K562 (cell line): ENCODE measurements around the gene XAB2.

Experiments
- CHD2 ChIP-seq: IDR thresholded peaks from 2 replicates; pipeline ENCODE4 v1.6.1; 2011; ENCODE audit warnings: low read depth, low read length
- EHMT2 ChIP-seq: fragments of 450-650 bp; IDR thresholded peaks from 2 replicates; pipeline ENCODE4 v1.6.1; 2018; ENCODE audit warnings: antibody characterized with exemption
- MAFK ChIP-seq: IDR thresholded peaks from 2 replicates; pipeline ENCODE4 v1.6.1; 2011; ENCODE audit warnings: low read length, improper control_type of control experiment
- MTA3 ChIP-seq: fragments of 450-650 bp; formaldehyde crosslinking; IDR thresholded peaks from 2 replicates; pipeline ENCODE4 v1.6.1; 2017; ENCODE audit warnings: mild to moderate bottlenecking, borderline replicate concordance
- POLR2A ChIP-seq: fragments of 450-650 bp; conservative IDR thresholded peaks from 2 replicates; pipeline ENCODE4 v1.6.1; 2016
- RBM34 ChIP-seq: fragments of 200-400 bp; formaldehyde crosslinking; IDR thresholded peaks from 2 replicates; pipeline ENCODE4 v1.6.1; 2018; ENCODE audit warnings: low read length, borderline replicate concordance; ENCODE audit not compliant: insufficient read depth
- SIX5 ChIP-seq, 2 experiments: IDR thresholded peaks; 2 replicates each; pipeline ENCODE4 v1.6.1; 2011; ENCODE audit warnings: low read length in 2 of 2, borderline replicate concordance in 1 of 2, low read depth in 1 of 2, mild to moderate bottlenecking in 1 of 2, moderate library complexity in 1 of 2; ENCODE audit not compliant: insufficient read depth in 1 of 2
- SMARCB1 ChIP-seq: IDR thresholded peaks from 2 replicates; pipeline ENCODE4 v1.6.1; 2011; ENCODE audit warnings: improper control_type of control experiment, low read depth; ENCODE audit not compliant: insufficient read length
- ZBTB7A ChIP-seq: IDR thresholded peaks from 2 replicates; pipeline ENCODE4 v1.6.1; 2011; ENCODE audit warnings: low read depth, mild to moderate bottlenecking, low read length, moderate library complexity, borderline replicate concordance; ENCODE audit not compliant: control insufficient read depth
- ZNF316 ChIP-seq: fragments of 450-650 bp; IDR thresholded peaks from 2 replicates; pipeline ENCODE4 v1.6.1; 2016
- TF ChIP-seq, protein P1 (sequence below), 3 experiments: IDR thresholded peaks in 2 of 3; conservative IDR thresholded peaks in 1 of 3; 2 replicates each; pipeline ENCODE4 v1.5.1; 2011 to 2012; ENCODE audit warnings: low read length in 3 of 3, mild to moderate bottlenecking in 3 of 3, control low read depth in 2 of 3, improper control_type of control experiment in 1 of 3, inconsistent platforms in 1 of 3, low read depth in 1 of 3, mixed read lengths in 1 of 3, moderate library complexity in 1 of 3; ENCODE audit not compliant: insufficient read depth in 2 of 3
- TF ChIP-seq, protein P2 (sequence below): fragments of 450-650 bp; IDR thresholded peaks from 2 replicates; pipeline ENCODE4 v1.6.1; 2017; ENCODE audit warnings: mild to moderate bottlenecking, moderate library complexity

DNA sequence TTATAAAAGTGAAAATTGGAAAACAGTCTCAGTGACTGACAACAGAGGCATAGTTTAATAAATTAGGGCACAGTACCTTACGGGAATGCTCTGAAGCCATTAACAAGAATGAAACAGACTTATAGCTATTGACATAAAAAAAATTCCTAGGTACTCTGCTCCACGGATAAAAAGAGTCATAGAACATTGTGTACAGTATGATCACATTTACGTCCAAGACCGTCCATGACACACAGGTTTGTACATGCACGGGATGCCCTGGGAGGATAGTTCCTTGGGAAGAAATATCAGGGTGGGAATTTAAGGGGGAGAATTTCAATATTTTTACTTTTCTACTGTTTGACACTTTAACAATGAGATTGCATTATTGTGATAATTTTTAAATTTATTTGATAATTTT lies 58.6 kb downstream of the XAB2 start:
- TF ChIP-seq, protein P1, sequence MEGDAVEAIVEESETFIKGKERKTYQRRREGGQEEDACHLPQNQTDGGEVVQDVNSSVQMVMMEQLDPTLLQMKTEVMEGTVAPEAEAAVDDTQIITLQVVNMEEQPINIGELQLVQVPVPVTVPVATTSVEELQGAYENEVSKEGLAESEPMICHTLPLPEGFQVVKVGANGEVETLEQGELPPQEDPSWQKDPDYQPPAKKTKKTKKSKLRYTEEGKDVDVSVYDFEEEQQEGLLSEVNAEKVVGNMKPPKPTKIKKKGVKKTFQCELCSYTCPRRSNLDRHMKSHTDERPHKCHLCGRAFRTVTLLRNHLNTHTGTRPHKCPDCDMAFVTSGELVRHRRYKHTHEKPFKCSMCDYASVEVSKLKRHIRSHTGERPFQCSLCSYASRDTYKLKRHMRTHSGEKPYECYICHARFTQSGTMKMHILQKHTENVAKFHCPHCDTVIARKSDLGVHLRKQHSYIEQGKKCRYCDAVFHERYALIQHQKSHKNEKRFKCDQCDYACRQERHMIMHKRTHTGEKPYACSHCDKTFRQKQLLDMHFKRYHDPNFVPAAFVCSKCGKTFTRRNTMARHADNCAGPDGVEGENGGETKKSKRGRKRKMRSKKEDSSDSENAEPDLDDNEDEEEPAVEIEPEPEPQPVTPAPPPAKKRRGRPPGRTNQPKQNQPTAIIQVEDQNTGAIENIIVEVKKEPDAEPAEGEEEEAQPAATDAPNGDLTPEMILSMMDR (IDR thresholded peaks at IDR 0.05 in 2 of 3, conservative IDR thresholded peaks at IDR 0.05 in 1 of 3; ENCODE audit: insufficient read depth in 2 of 3, low read depth in 1 of 3, low read length in 3 of 3), result no peak
- no peak for TF ChIP-seq POLR2A
- TF ChIP-seq EHMT2, result no peak
- no peak for TF ChIP-seq MTA3
- no peak for TF ChIP-seq ZNF316
- TF ChIP-seq SIX5 (IDR thresholded peaks at IDR 0.05; ENCODE audit: borderline replicate concordance in 1 of 2, insufficient read depth in 1 of 2, low read depth in 1 of 2, low read length in 2 of 2), result no peak
- TF ChIP-seq, protein P2, sequence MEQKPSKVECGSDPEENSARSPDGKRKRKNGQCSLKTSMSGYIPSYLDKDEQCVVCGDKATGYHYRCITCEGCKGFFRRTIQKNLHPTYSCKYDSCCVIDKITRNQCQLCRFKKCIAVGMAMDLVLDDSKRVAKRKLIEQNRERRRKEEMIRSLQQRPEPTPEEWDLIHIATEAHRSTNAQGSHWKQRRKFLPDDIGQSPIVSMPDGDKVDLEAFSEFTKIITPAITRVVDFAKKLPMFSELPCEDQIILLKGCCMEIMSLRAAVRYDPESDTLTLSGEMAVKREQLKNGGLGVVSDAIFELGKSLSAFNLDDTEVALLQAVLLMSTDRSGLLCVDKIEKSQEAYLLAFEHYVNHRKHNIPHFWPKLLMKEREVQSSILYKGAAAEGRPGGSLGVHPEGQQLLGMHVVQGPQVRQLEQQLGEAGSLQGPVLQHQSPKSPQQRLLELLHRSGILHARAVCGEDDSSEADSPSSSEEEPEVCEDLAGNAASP, result no peak
- TF ChIP-seq RBM34, result no peak
- no peak for TF ChIP-seq SMARCB1
- TF ChIP-seq MAFK, result no peak
- no peak for TF ChIP-seq CHD2
- TF ChIP-seq ZBTB7A, result no peak
